HS-27A (cell line): Measurements from ENCODE around the gene ALK.

Experiments
- DNase-seq: peaks from one replicate; pipeline ENCODE4 v3.0.0-alpha.2; 2012; ENCODE audit warnings: low read depth, missing footprints

ALK gene

DNA sequence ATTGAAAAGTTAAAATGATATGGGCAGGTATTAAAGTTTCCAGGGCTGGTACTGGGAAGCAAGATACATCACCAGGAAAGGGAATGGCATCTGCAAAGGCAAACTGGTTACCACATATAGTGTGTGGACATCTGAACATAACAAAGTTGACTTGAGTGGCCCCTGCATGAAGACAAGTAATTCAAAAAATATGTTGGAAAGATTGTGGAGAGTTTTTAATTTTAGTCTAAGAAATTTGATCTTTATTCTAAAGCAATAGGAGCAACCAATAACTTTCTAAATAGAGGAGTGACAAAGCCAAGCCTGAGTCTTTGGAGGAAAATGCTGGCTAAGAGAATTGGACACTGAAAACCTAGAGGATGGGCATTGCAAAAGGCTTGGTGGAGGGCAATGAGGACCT lies 278.2 kb downstream of the ALK start:
- DNase-seq: no peak

- DNase-seq: no peak
These were observed 281.0 kb downstream of the ALK start for GRCh38 chr2:29640360-29640759.

GRCh38 chr2:29638641-29639040 lies 282.7 kb downstream of the ALK start:
- no peak for DNase-seq

GRCh38 chr2:29634916-29635315 lies 286.5 kb downstream of the ALK start:
- no peak for DNase-seq

GRCh38 chr2:29632018-29632417 lies 289.4 kb downstream of the ALK start:
- no peak for DNase-seq

DNA sequence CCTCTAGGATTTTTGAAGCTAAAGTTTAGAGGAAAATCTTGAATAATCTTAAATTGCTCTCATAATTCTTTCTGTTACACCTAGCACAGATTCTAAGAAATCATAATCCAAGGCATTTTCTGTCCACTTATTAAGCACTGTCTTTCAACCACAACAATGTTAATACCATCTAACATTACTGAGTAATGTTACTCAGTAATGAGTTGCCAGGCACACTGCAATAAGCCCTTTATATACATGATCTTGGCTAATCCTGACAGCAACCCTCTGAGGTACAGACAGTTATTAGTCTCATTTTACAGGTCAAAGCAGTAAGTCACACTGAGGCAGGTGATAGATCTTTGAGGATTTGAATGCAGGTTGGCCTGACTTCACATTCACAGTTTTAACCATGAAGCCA lies 291.9 kb downstream of the ALK start:
- no peak for DNase-seq

- DNase-seq: no peak
These were observed 292.5 kb downstream of the ALK start for GRCh38 chr2:29628862-29629261.

DNA sequence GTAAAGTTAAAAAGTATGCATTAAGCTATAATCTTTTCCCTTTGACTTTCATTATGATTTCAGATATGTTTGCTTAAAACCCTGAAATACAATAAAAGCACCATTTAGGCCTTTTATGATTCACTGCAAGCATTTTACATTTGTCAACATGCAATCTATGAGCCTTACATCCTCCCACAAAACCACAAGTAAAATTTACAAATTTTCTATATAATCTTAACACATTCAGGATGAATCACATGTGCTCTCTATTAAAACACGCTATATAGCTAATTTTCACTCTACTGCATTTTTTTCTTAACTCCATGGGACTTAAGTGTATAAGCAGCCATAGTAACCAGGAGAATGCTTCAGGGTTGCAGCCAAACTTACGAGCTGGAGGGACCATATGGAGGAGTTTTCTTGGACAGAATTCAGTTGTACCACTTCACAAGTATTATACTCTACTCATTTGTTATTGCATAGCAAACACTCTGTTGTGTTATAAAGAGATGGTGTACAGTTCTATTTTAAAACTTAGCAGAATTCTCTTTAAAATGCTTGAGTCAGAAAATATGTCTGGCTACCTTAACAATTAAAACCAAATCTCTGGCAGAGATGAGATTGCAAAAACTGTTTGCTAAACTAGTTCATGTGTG lies 293.2 kb downstream of the ALK start:
- DNase-seq: no peak

DNA sequence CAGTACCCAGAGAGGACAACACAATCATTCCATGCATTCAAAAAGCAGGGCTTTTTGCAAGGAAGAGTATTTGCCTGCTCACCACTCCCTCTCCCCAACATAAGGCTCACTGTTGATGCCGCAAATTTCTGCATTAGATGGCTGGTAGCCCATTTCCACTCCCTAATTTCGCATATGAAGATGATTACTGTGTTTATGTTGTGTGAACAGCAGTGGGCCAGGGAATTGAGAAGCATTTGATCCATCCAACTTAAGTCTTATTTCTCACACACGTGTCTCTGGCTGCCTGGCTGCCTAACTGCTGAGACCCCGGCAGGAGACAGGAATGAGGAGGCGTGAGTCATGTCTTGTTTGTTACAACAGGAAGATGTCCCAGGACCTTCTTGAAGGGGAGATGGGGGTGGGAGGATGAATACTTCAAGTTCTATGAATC lies 294.1 kb downstream of the ALK start:
- DNase-seq: no peak

GRCh38 chr2:29620890-29621289 lies 300.5 kb downstream of the ALK start:
- no peak for DNase-seq

DNA sequence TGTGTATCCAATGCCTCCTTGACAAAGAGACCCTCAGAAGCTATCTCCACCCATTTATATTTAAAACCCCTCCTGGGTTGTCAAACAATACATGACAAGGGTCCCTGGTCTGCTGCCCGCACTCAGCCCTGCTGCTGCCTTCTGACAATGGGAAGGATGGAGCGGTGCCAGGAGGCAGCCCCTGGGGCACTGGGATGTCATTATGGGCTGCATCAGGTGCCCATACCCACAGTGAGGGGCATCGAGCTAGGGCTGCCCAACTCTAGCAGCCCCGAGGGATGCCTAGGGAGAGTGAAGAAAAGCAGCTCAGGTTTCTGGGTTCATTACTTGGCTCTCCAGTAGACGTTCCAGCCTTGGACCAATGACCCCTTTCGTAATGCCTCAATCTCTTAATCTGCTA lies 301.7 kb downstream of the ALK start:
- DNase-seq: no peak

- DNase-seq: no peak
These were observed 303.4 kb downstream of the ALK start for GRCh38 chr2:29618024-29618423.

DNA sequence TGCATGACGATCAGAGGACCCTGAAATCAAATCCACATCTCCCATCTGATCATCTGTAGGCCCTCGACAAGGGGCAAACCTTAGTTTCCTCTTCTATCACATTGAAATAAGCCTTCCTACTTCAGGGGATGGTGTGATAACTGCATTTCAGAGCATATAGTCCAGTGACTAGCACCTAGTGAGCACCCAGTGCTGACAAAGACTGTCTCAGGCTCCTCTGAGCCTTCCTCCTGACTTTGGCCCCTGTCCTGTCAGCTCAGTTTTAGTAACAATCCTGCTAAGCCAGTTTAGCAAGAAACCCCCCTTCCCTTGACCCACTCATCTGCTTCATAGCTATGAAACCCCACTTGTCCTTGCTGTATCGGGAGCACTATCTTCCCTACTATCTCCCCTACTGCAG lies 304.0 kb downstream of the ALK start:
- no peak for DNase-seq

DNA sequence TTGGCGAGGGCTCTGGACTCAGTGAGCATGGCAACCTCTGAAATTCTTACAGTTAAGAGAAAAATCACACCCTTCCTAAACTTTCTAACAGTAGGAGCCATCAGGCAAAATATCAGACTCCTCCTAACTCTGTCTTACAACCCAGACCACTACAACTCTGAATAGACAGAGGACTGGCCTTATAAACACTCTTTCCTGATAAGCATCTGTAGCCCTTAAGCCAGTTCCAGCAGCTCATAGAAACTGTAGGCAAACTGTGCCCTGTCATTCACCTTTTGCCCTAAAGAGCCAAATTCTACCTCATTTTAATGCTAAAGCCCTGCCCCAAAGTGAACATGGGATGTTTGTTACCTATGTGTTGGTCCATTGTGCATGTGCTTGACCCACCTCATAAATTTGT lies 304.8 kb downstream of the ALK start:
- DNase-seq: no peak

DNA sequence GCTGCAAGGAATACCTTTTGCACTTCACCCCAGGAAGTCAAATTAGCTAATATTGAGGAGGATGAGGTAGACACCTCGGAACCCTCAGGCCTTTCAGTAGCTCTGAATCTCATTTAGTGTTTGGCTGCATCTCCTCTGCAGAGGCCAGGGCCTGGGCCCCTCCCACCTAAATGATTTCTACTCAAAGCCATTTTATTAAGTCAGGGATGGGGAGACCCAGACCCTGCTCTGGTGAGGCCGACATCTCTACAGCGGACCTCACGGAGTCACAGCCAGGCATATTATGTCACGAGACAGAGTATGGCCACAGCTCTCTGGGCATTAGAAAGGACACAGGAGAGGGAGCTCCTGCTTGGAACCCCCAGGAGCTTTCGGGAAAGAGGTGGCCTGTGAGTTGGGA lies 305.5 kb downstream of the ALK start:
- no peak for DNase-seq

DNA sequence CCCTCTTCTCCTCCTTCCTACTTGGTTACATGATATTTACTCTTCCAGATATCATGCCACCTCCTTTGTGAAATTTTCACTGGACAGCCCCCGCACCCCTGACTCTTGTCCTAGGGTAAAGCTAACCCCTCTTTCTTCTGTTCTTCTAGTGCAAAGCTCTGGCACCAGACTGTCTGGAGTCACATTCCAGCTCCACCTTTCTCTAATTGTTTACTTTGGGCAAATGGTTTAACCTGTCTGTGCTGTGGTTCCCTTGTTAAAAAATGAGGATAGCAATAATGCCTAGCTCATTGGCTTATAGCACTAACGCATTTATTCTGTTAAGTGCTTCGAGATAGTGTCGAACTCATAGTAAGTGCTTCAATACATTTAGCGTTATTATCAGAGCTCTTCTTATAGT lies 306.2 kb downstream of the ALK start:
- no peak for DNase-seq

DNA sequence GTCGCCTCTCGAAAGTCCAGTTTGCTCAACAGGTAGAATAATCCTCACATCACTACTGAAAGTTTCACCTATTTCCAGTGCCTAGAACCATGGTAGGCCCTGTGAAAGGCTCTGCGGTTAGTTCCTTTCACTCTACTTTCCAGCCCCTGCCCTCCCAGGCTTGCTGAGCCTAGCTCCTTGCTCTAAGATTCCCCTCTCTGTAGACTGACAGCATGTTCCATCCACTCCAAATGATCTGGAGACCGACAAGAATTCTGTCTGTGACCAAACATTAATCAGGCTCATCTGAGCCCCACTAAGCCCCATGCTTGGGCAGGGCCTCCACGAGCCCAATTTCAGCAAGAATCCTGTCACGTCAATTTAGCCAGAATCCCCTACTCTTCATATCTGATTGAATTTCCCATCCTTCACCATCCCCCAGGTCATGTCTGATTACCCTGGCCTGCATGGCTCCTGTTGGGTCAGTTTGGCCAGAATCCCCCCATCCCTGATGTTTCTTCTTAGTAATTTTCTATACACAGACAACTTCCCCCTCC lies 307.0 kb downstream of the ALK start:
- DNase-seq: no peak

GRCh38 chr2:29613792-29614266 lies 307.6 kb downstream of the ALK start:
- DNase-seq: no peak

- DNase-seq: no peak
These were observed 308.3 kb downstream of the ALK start for GRCh38 chr2:29613067-29613466.

GRCh38 chr2:29612568-29612967 lies 308.8 kb downstream of the ALK start:
- no peak for DNase-seq

DNA sequence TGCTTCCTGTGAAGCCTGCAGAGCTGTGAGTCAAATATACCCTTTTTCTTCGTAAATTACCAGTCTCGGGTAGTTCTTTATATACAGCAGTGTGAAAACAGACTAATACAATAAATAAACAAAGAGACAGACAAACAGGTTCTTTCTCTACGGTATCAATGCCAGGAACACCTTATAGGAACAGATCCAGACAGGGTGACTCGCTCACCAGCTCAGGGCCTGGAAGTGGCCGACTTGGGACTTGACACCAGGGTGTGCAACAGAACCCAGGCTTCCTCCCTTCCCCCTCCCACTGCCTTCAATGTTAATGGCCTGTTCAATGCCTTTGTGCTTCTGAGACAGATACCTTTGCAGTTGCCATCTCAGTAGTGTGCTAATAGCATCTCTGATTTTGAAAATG lies 309.5 kb downstream of the ALK start:
- no peak for DNase-seq

GRCh38 chr2:29611261-29611660 lies 310.1 kb downstream of the ALK start:
- no peak for DNase-seq

DNA sequence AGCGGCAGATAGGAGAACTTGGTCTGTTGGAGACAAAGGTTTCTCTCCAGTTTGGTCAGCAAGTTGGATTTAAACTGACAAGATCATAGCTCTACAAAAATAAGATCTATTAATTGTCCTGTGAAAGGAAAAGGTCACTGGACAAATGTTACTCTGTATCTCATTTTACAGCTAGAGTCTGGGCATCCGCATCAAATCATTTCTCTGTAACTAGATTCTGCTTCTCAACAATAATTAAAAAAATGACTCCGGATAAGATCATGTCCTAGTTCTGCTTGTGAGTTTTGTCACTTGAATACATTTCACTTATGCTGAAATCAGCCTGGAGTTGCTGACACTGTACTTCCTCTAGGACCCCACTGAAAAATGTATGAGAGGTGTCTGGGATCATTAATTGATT lies 310.8 kb downstream of the ALK start:
- DNase-seq: no peak

GRCh38 chr2:29607038-29607420 lies 314.4 kb downstream of the ALK start:
- no peak for DNase-seq
